Measurements from ENCODE around the gene TMEM81. TPM values are rescaled to one million over a fixed set of nuclear protein-coding genes. Genes with fewer than 3 reads are reported as not detected.

The TMEM81 gene
- total and polyA plus RNA-seq, 12 donors, result 1.6 to 3.8 (median 2.2) TPM

- H3K36me3 ChIP-seq, result no peaks in the 10 kb centered on the region
- no peak for DNase-seq
- no peak for ATAC-seq
- peaks cover 0 to 11% (median 5%) of the 10 kb centered on the region in 9 donors for H3K4me1 ChIP-seq
- H3K27ac ChIP-seq, result no peak overlapping the region
- WGBS, 2 donors, result 86% methylated on average over 3 of the region's 3 CpGs
- no peak overlapping the region for H3K4me3 ChIP-seq
- no peaks in the 10 kb centered on the region for H3K9me3 ChIP-seq
- no peak for TF ChIP-seq CTCF (IDR thresholded peaks at IDR 0.05)
- intact Hi-C loops (cut with DNase I), result loop anchor here in 1 of 10 donors (10.0 kb wide), 1 partner anchor 97 kb away; the partner anchor contains the start of gene TMCC2
- H3K27me3 ChIP-seq, result no peaks in the 10 kb centered on the region
Observed at GRCh38 chr1:205127646-205128045, 43.4 kb upstream of the TMEM81 start.

GRCh38 chr1:205124726-205125125, 40.5 kb upstream of the TMEM81 start:
- no peak overlapping the region for H3K27ac ChIP-seq
- peaks cover 10 to 28% (median 22%) of the 10 kb centered on the region in 9 donors for H3K4me1 ChIP-seq
- ATAC-seq (no peak), DNase-seq (no peak)
- no peaks in the 10 kb centered on the region for H3K36me3 ChIP-seq
- H3K4me3 ChIP-seq, result no peak overlapping the region
- 82 to 87% methylated on average over 7 of the region's 7 CpGs for WGBS, 2 donors
- H3K27me3 ChIP-seq, result no peaks in the 10 kb centered on the region
- no peak for TF ChIP-seq CTCF (IDR thresholded peaks at IDR 0.05)
- intact Hi-C loops (cut with DNase I), result loop anchor here in 3 of 10 donors (5.0 to 10.0 kb wide), 2 partner anchors 100 to 133 kb away; partner anchors contain the start of gene TMCC2 (in 1 of the 3)
- H3K9me3 ChIP-seq, result no peaks in the 10 kb centered on the region

GRCh38 chr1:205122489-205122882, 38.2 kb upstream of the TMEM81 start:
- peaks cover 10 to 35% (median 29%) of the 10 kb centered on the region in 9 donors for H3K4me1 ChIP-seq
- ATAC-seq (peak in 3 of 8 donors; percentile 1 to 9 (median 6)), DNase-seq (no peak)
- peak in 3 of 9 donors; percentile 3 to 14 (median 3) for TF ChIP-seq CTCF (IDR thresholded peaks at IDR 0.05)
- no peaks in the 10 kb centered on the region for H3K9me3 ChIP-seq
- intact Hi-C loops (cut with DNase I), result loop anchor here in 4 of 10 donors (1.0 to 10.0 kb wide), 4 partner anchors 89 to 135 kb away; partner anchors contain the start of genes DSTYK (in 1 of the 4) and TMCC2 (in 1 of the 4)
- H3K4me3 ChIP-seq, result peak overlapping the region; percentile 13 to 95 (median 86)
- 21% methylated on average over 9 of the region's 9 CpGs for WGBS, 2 donors
- H3K27ac ChIP-seq, result peak overlapping the region; percentile 88 to 98 (median 94)
- peaks cover 0 to 22% (median 0%) of the 10 kb centered on the region in 9 donors for H3K36me3 ChIP-seq
- H3K27me3 ChIP-seq, result no peaks in the 10 kb centered on the region

DNA sequence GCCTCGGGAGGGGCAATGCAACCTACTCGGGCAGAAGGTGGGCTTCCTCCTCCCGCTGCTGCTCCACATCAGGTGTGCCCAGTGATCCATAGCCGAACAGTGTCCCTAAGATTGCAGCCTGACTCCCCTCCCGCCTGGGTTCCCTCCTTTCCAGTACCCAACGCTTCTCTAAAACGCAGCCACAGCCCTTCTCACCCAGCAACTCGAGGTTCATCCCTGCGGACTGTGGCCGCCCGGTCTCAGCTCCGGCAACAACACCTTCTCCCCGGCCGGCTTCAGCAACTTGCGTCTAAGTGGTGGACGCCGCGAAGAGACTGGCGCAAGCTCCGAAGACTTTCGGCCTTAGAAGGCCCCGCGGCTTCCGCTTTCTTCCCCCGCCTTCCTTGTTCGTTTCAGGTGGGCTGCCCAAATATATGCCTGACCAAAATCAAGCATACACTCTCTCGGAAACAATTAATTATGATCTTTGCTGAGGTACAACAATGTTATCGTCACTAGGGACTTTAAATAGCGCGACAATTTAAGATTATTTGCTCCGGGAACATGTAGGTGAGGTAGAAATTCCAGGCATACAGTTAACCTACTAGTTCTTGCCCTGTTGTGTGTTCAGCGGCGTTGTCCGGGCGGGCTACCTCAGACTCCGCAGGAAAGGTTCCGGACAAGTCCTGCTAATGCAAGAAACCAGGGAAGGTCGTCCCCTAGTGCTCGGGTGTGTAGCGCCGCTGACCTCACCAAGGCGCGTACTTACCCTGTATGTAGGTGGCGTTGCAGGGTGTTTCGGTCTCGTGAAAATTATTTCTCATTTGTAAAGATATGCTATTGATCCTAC, 37.6 kb upstream of the TMEM81 start, which contains the start of gene RBBP5:
Gene RBBP5 (minus strand): TSS at position 319 of the 829 bp plus-strand sequence. CDS start 105 bp downstream, at position 214.
- H3K4me1 ChIP-seq, result peaks cover 10 to 35% (median 29%) of the 10 kb centered on the region in 9 donors
- intact Hi-C loops (cut with DNase I), result loop anchor here in 4 of 10 donors (1.0 to 10.0 kb wide), 5 partner anchors 89 to 135 kb away; partner anchors contain the start of genes DSTYK (in 1 of the 4) and TMCC2 (in 1 of the 4)
- peak; percentile 47 to 92 (median 64) for TF ChIP-seq CTCF (IDR thresholded peaks at IDR 0.05)
- no peaks in the 10 kb centered on the region for H3K9me3 ChIP-seq
- H3K4me3 ChIP-seq, result peak within 1 kb of the TSS; percentile 62 to 95 (median 86)
- H3K27me3 ChIP-seq, result no peaks in the 10 kb centered on the region
- 0 to 1% methylated on average over 46 of the region's 46 CpGs for WGBS, 2 donors
- H3K36me3 ChIP-seq, result peaks cover 0 to 28% (median 0%) of the 10 kb centered on the region in 9 donors
- DNase-seq (peak; percentile 94 to 96), ATAC-seq (peak; percentile 98 to 99 (median 99))
- H3K27ac ChIP-seq, result peak within 1 kb of the TSS; percentile 88 to 98 (median 94)

Measured in heart right ventricle (tissue), 16 donors.